GM12801 (cell line): Measurements from ENCODE around the gene CAMK1D.

Source experiments
- CTCF ChIP-seq: IDR thresholded peaks from one replicate; pipeline ENCODE4 v1.5.1; 2011; ENCODE audit warnings: control low read depth; ENCODE audit not compliant: insufficient read length; ENCODE audit errors: extremely low read depth

Gene CAMK1D

GRCh38 chr10:12348870-12349628 is at the start of gene CAMK1D:
Gene CAMK1D (plus strand): TSS chr10:12349547.
- no peak for TF ChIP-seq CTCF

- TF ChIP-seq CTCF = no peak
These were observed 41.3 kb upstream of the CAMK1D start for GRCh38 chr10:12308057-12308456.

- TF ChIP-seq CTCF = no peak
These were observed 40.5 kb upstream of the CAMK1D start for GRCh38 chr10:12308736-12309375.

GRCh38 chr10:12314836-12315235 is 34.5 kb upstream of the CAMK1D start:
- TF ChIP-seq CTCF = no peak

GRCh38 chr10:12319076-12319475 is 30.3 kb upstream of the CAMK1D start:
- no peak for TF ChIP-seq CTCF

GRCh38 chr10:12320892-12321291 is 28.5 kb upstream of the CAMK1D start:
- no peak for TF ChIP-seq CTCF

- no peak for TF ChIP-seq CTCF
These were observed 27.7 kb upstream of the CAMK1D start for GRCh38 chr10:12321641-12322040.
